DOHH2 (cell line): ENCODE data around the gene CACTIN.
A peak's percentile ranks its signal among the peaks of the same experiment; 100 is the strongest.

Experiments
- H3F3A ChIP-seq: fragments of 200-600 bp; sonication (generic), shearing (Covaris generic); 2 replicates; pipeline ENCODE4 v1.6.0; 2016; ENCODE audit warnings: antibody characterized with exemption, mild to moderate bottlenecking; ENCODE audit not compliant: control insufficient read depth, insufficient read depth
- H3K27ac ChIP-seq: fragments of 200-600 bp; sonication (generic); 2 replicates; pipeline ENCODE4 v1.5.1; 2014; ENCODE audit warnings: low read depth, mild to moderate bottlenecking, low read length, moderate library complexity
- H3K27me3 ChIP-seq: fragments of 200-600 bp; sonication (generic); 2 replicates; pipeline ENCODE4 v1.6.1; 2014; ENCODE audit warnings: mild to moderate bottlenecking, low read length, mixed read lengths; ENCODE audit not compliant: control insufficient read depth
- H3K36me3 ChIP-seq: fragments of 200-600 bp; sonication (generic); 2 replicates; pipeline ENCODE4 v1.6.1; 2014; ENCODE audit warnings: mild to moderate bottlenecking, low read length, moderate library complexity, mixed read lengths; ENCODE audit not compliant: control insufficient read depth
- H3K4me1 ChIP-seq: fragments of 200-600 bp; sonication (generic); 2 replicates; pipeline ENCODE4 v1.6.1; 2014; ENCODE audit warnings: mild to moderate bottlenecking, low read length, mixed read lengths; ENCODE audit not compliant: control insufficient read depth
- H3K4me2 ChIP-seq: fragments of 200-600 bp; sonication (generic); 2 replicates; pipeline ENCODE4 v1.6.0; 2014; ENCODE audit warnings: mild to moderate bottlenecking, low read length, moderate library complexity
- H3K4me3 ChIP-seq: fragments of 200-600 bp; sonication (generic); 2 replicates; pipeline ENCODE4 v1.5.1; 2014; ENCODE audit warnings: mild to moderate bottlenecking, low read length, mixed read lengths
- H3K79me2 ChIP-seq: fragments of 200-600 bp; sonication (generic); 2 replicates; pipeline ENCODE4 v1.6.1; 2014; ENCODE audit warnings: mild to moderate bottlenecking, low read length, mixed read lengths; ENCODE audit not compliant: control insufficient read depth
- H3K9me2 ChIP-seq: fragments of 200-600 bp; sonication (generic); replicated peaks from 2 replicates; pipeline ENCODE4 v1.6.1; 2014; ENCODE audit warnings: mild to moderate bottlenecking, low read length, mixed read lengths; ENCODE audit not compliant: control insufficient read depth
- H3K9me3 ChIP-seq: fragments of 200-600 bp; sonication (generic); 2 replicates; pipeline ENCODE4 v1.6.1; 2014; ENCODE audit warnings: antibody characterized with exemption, low read length, mixed read lengths; ENCODE audit not compliant: control insufficient read depth, insufficient read depth
- H4K20me1 ChIP-seq: fragments of 200-600 bp; sonication (generic); 2 replicates; pipeline ENCODE4 v1.6.0; 2014; ENCODE audit warnings: low read depth, mild to moderate bottlenecking, antibody characterized with exemption, low read length, moderate library complexity; ENCODE audit not compliant: control insufficient read depth, insufficient read depth
- EZH2phosphoT487 ChIP-seq: fragments of 200-600 bp; sonication (generic); IDR thresholded peaks from 2 replicates; pipeline ENCODE4 v1.6.1; 2017; ENCODE audit warnings: borderline replicate concordance, mild to moderate bottlenecking, antibody characterized with exemption, low read length, moderate library complexity, mixed read lengths
- TF ChIP-seq, protein P1 (sequence below): fragments of 200-600 bp; sonication (generic); IDR thresholded peaks from one replicate; pipeline ENCODE4 v1.5.1; 2014; ENCODE audit warnings: antibody characterized with exemption, mild to moderate bottlenecking, low read depth, low read length; ENCODE audit not compliant: poor library complexity, severe bottlenecking

CACTIN gene

DNA sequence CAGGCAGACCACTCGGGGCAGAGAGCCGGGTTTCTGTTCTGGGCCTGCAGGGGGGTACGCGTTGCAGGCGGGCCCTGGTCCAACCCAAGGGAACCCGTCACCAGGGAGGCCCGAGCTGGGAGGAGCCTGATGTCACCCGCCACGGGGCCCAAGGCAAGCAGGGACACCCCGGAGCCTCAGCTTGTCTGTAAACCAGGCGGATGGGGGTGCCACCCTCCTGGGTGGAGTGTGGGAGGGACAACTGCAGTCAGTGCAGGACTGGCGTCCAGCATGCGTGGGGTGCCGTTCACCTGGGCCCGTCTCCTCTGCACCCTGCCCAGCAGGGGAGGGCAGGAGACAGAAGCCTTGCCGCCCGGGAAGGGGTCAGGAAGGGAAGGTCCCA, 7.0 kb downstream of the CACTIN start:
- no peaks in the 10 kb centered on the region for H3K9me2 ChIP-seq
- no peaks in the 10 kb centered on the region for H3K27me3 ChIP-seq
- no peak overlapping the region for H3K4me2 ChIP-seq
- peaks cover 20% of the 10 kb centered on the region for H3K36me3 ChIP-seq
- no peaks in the 10 kb centered on the region for H3K9me3 ChIP-seq
- H4K20me1 ChIP-seq: no peaks in the 10 kb centered on the region
- H3K27ac ChIP-seq: no peak overlapping the region
- H3K4me3 ChIP-seq: no peak overlapping the region
- H3K4me1 ChIP-seq: peaks cover 16% of the 10 kb centered on the region
- H3K79me2 ChIP-seq: peaks cover 7% of the 10 kb centered on the region
- H3F3A ChIP-seq: no peaks in the 10 kb centered on the region
- TF ChIP-seq, protein P1, sequence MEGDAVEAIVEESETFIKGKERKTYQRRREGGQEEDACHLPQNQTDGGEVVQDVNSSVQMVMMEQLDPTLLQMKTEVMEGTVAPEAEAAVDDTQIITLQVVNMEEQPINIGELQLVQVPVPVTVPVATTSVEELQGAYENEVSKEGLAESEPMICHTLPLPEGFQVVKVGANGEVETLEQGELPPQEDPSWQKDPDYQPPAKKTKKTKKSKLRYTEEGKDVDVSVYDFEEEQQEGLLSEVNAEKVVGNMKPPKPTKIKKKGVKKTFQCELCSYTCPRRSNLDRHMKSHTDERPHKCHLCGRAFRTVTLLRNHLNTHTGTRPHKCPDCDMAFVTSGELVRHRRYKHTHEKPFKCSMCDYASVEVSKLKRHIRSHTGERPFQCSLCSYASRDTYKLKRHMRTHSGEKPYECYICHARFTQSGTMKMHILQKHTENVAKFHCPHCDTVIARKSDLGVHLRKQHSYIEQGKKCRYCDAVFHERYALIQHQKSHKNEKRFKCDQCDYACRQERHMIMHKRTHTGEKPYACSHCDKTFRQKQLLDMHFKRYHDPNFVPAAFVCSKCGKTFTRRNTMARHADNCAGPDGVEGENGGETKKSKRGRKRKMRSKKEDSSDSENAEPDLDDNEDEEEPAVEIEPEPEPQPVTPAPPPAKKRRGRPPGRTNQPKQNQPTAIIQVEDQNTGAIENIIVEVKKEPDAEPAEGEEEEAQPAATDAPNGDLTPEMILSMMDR: no peak
- TF ChIP-seq EZH2phosphoT487: no peak

GRCh38 chr19:3618811-3619630, 7.6 kb downstream of the CACTIN start:
- Histone ChIP-seq H3K27me3 (no peaks in the 10 kb centered on the region), H3K9me3 (no peaks in the 10 kb centered on the region), H3K36me3 (peaks cover 20% of the 10 kb centered on the region), H4K20me1 (no peaks in the 10 kb centered on the region), H3K27ac (no peak overlapping the region), H3K4me2 (no peak overlapping the region), H3K4me3 (no peak overlapping the region), H3K4me1 (peaks cover 16% of the 10 kb centered on the region), H3K9me2 (no peaks in the 10 kb centered on the region), H3F3A (no peaks in the 10 kb centered on the region), H3K79me2 (peaks cover 1% of the 10 kb centered on the region)
- TF ChIP-seq, protein P1: peak; percentile 37
- TF ChIP-seq EZH2phosphoT487: no peak

GRCh38 chr19:3618144-3618810, 8.3 kb downstream of the CACTIN start:
- Histone ChIP-seq H3K27ac (no peak overlapping the region), H3K9me3 (no peaks in the 10 kb centered on the region), H3K4me3 (no peak overlapping the region), H3K27me3 (no peaks in the 10 kb centered on the region), H3K79me2 (no peaks in the 10 kb centered on the region), H3K4me2 (no peak overlapping the region), H3K4me1 (peaks cover 16% of the 10 kb centered on the region), H3K36me3 (peaks cover 20% of the 10 kb centered on the region), H3F3A (no peaks in the 10 kb centered on the region), H4K20me1 (no peaks in the 10 kb centered on the region), H3K9me2 (no peaks in the 10 kb centered on the region)
- TF ChIP-seq, protein P1: peak; percentile 94
- TF ChIP-seq EZH2phosphoT487: no peak
